GF-D8 (cell line): ENCODE measurements around the gene SCFD2.
A peak's percentile ranks its signal among the peaks of the same experiment; 100 is the strongest.

Experiments
- DNase-seq: peaks from one replicate; lab custom pipeline; 2025; lab: John Stamatoyannopoulos, UW

SCFD2 gene

GRCh38 chr4:52925531-52925968 lies 440.3 kb downstream of the SCFD2 start:
- DNase-seq: no peak

GRCh38 chr4:52919461-52919860 lies 446.4 kb downstream of the SCFD2 start:
- DNase-seq: no peak

- no peak for DNase-seq
Measured at GRCh38 chr4:52917817-52918216, 448.0 kb downstream of the SCFD2 start.

- DNase-seq: no peak
Measured at GRCh38 chr4:52915730-52916300, 450.0 kb downstream of the SCFD2 start.

GRCh38 chr4:52915191-52915590 lies 450.7 kb downstream of the SCFD2 start:
- no peak for DNase-seq

- no peak for DNase-seq
Measured at GRCh38 chr4:52914051-52914605, 451.7 kb downstream of the SCFD2 start.

GRCh38 chr4:52912608-52913007 lies 453.3 kb downstream of the SCFD2 start:
- no peak for DNase-seq

GRCh38 chr4:52911684-52912294 lies 454.1 kb downstream of the SCFD2 start:
- DNase-seq: peak; percentile 2

GRCh38 chr4:52910115-52910514 lies 455.7 kb downstream of the SCFD2 start:
- no peak for DNase-seq

GRCh38 chr4:52907510-52907909 lies 458.4 kb downstream of the SCFD2 start:
- DNase-seq: no peak

- no peak for DNase-seq
Measured at GRCh38 chr4:52904421-52904820, 461.4 kb downstream of the SCFD2 start.

- no peak for DNase-seq
Measured at GRCh38 chr4:52903273-52903672, 462.6 kb downstream of the SCFD2 start.

GRCh38 chr4:52894443-52894842 lies 471.4 kb downstream of the SCFD2 start:
- DNase-seq: no peak

- DNase-seq: no peak
Measured at GRCh38 chr4:52892880-52893279, 473.0 kb downstream of the SCFD2 start.

GRCh38 chr4:52891743-52892142 lies 474.1 kb downstream of the SCFD2 start:
- no peak for DNase-seq

GRCh38 chr4:52890521-52890791 lies 475.4 kb downstream of the SCFD2 start:
- DNase-seq: no peak

GRCh38 chr4:52889778-52890520 lies 475.9 kb downstream of the SCFD2 start:
- no peak for DNase-seq

- DNase-seq: no peak
Measured at GRCh38 chr4:52889354-52889753, 476.5 kb downstream of the SCFD2 start.

- no peak for DNase-seq
Measured at GRCh38 chr4:52884994-52885393, 480.9 kb downstream of the SCFD2 start.

GRCh38 chr4:52883707-52884669 lies 481.9 kb downstream of the SCFD2 start:
- DNase-seq: no peak

GRCh38 chr4:52883183-52883621 lies 482.7 kb downstream of the SCFD2 start:
- DNase-seq: no peak

- no peak for DNase-seq
Measured at GRCh38 chr4:52880994-52881393, 484.9 kb downstream of the SCFD2 start.
